ENCODE measurements around the gene RNASE11. TPM values are rescaled to one million over a fixed set of nuclear protein-coding genes. Genes with fewer than 3 reads are reported as not detected.

The RNASE11 gene
- total and polyA plus RNA-seq, 9 of the 15 experiments (the other 6 are each of a cell fraction or from before 2014, with no cell fraction given): 0.16 to 0.29 (median 0.22) TPM; not detected in 6

- WGBS (ENCODE audit: insufficient coverage, low coverage, missing lambda C conversion rate): under 1% methylated on average over 15 of the region's 22 CpGs
- no peaks in the 10 kb centered on the region for H3K9me3 ChIP-seq (replicated peaks; ENCODE audit: control insufficient read depth, insufficient read depth, low read depth, low read length)
- FAIRE-seq: peak; percentile 83
- H3K9ac ChIP-seq (ENCODE audit: insufficient read depth in 1 of 2, low read depth in 2 of 2, low read length in 2 of 2): peak overlapping the region; percentile 68 to 86
- ChIA-PET CTCF (ENCODE audit: low intra/inter-chr PET ratio) (no interaction called here), POLR2A (no interaction called here)
- in situ Hi-C loops (cut with MboI): no loop called here
- H3K9me1 ChIP-seq (ENCODE audit: control insufficient read depth, insufficient read depth, low read length): no peaks in the 10 kb centered on the region
- H2AFZ ChIP-seq (ENCODE audit: low read depth, low read length): peak overlapping the region; percentile 86
- ATAC-seq: peak; percentile 75
- 0 out of 2 replicates have a peak, but pooled peaks cover 9% of the 10 kb centered on the region for H4K20me1 ChIP-seq (replicated peaks; ENCODE audit: control insufficient read depth, insufficient read depth, low read length)
- BruUV-seq (replicated peaks): no TSS peak
- H3K27me3 ChIP-seq (ENCODE audit: control insufficient read depth in 2 of 2, insufficient read depth in 2 of 2, low read length in 2 of 2): peaks cover 4 to 5% of the 10 kb centered on the region in 2 experiments; a peak in 2 of 5 replicates
- no peaks in the 10 kb centered on the region for H3K36me3 ChIP-seq (ENCODE audit: control insufficient read depth, insufficient read depth, low read length)
- H3K27ac ChIP-seq (ENCODE audit: extremely low read depth, low read depth, low read length): peak overlapping the region; percentile 52; the same call in 2 of the 3 replicates
- intact Hi-C loops (cut with micrococcal nuclease): loop anchor here (1.0 kb wide), 2 partner anchors 9 to 11 kb away; no protein-coding TSS in a partner anchor
- peak overlapping the region; percentile 79 for H3K4me2 ChIP-seq (ENCODE audit: insufficient read depth, low read length)
- peaks cover 8 to 14% of the 10 kb centered on the region in 2 experiments; a peak in 3 of 5 replicates for H3K4me1 ChIP-seq (replicated peaks in 1 of 2; ENCODE audit: control insufficient read depth in 2 of 2, insufficient read depth in 2 of 2, low read length in 2 of 2)
- DNase-seq (ENCODE audit: extremely low read depth in 1 of 4, low spot score in 3 of 4): peak; percentile 18 to 76 (median 40)
- no peaks in the 10 kb centered on the region for H3K79me2 ChIP-seq (ENCODE audit: control insufficient read depth, insufficient read depth, low read length)
- peak overlapping the region; percentile 42 for H3K4me3 ChIP-seq
- TF ChIP-seq MLLT1 (IDR thresholded peaks at IDR 0.05): 0 out of 4 replicates have a peak, but pooled peaks have one; percentile 25 to 26
- TF ChIP-seq ZNF512 (tag; IDR thresholded peaks at IDR 0.05): peak; percentile 98
- no peak for TF ChIP-seq SMAD4 (CRISPR knock-in tag; conservative IDR thresholded peaks at IDR 0.05)
- no peak; the same call in 1 of the 2 replicates for TF ChIP-seq DIDO1 (tag; IDR thresholded peaks at IDR 0.05; ENCODE audit: low read depth)
- peak in 1 of 3 experiments; percentile 57 for TF ChIP-seq YY1 (IDR thresholded peaks at IDR 0.05; ENCODE audit: borderline replicate concordance in 1 of 3, control insufficient read depth in 1 of 3, extremely low read depth in 1 of 3, insufficient read depth in 3 of 3, insufficient read length in 1 of 3, insufficient replicate concordance in 2 of 3, low read depth in 1 of 3, low read length in 2 of 3)
- TF ChIP-seq ZBTB49 (CRISPR knock-in tag; IDR thresholded peaks at IDR 0.05; ENCODE audit: borderline replicate concordance): no peak
- TF ChIP-seq ETS2 (tag; IDR thresholded peaks at IDR 0.05; ENCODE audit: borderline replicate concordance, poor library complexity, severe bottlenecking): no peak
- TF ChIP-seq MECOM (CRISPR knock-in tag; IDR thresholded peaks at IDR 0.05): no peak
- TF ChIP-seq CREM (IDR thresholded peaks at IDR 0.05; ENCODE audit: low read depth): peak; percentile 45; the same call in 1 of the 2 replicates
- 0 out of 2 replicates have a peak, but pooled peaks have one; percentile 16 for TF ChIP-seq IRF9 (tag; IDR thresholded peaks at IDR 0.05)
- TF ChIP-seq CREB3 (tag; conservative IDR thresholded peaks at IDR 0.05; ENCODE audit: low read depth): no peak
- TF ChIP-seq COPS2 (conservative IDR thresholded peaks at IDR 0.05): no peak
Observed at GRCh38 chr14:20624495-20625070, 36.8 kb upstream of the RNASE11 start.

All from K562 (cell line).